CD4-positive, alpha-beta T cell treated with Interleukin-4 for 1 hour (primary cell): Measurements from ENCODE around the gene POU2AF2.
"Not testable (repeated sequence)": the region's sequence is repeated elsewhere in the genome, so short reads cannot be mapped to it uniquely, and the experiment has no call there.

Source experiments
- DNase-seq, 2 donors: peaks; one replicate each; pipeline ENCODE4 v3.0.0-alpha.2; 2020 to 2022

Gene POU2AF2, protein sequence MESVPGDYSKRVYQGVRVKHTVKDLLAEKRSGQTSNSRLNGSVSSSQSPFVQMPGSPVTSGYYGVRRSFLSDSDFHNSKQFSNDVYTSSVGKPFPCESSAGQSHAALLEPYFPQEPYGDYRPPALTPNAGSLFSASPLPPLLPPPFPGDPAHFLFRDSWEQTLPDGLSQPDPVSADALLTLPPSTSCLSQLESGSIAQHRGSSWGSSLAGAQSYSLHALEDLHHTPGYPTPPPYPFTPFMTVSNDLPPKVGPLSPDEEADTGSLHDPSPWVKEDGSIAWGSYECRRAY

DNA sequence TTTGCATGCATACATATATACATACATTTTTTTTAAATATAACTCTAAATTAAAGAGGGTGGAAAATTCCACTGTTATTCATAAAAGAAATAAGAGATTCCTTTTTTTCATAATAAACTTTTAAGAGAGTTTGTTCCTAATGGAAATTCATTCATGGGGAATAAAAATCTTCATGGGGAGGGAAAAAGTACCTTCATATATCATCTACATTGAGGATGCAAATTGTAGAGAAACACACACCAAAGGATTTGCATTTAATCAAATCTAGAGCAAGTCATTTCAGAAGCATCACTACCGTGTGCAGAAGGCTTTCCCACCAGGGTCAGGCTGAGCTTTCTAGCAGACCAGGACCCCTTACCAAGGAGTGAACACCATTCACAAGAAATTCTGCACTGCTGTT lies at the start of gene POU2AF2:
TSS of gene POU2AF2 (plus strand) at position 301 of the 400 bp plus-strand sequence. CDS start 129 bp downstream, outside the sequence.
- no peak for DNase-seq

DNA sequence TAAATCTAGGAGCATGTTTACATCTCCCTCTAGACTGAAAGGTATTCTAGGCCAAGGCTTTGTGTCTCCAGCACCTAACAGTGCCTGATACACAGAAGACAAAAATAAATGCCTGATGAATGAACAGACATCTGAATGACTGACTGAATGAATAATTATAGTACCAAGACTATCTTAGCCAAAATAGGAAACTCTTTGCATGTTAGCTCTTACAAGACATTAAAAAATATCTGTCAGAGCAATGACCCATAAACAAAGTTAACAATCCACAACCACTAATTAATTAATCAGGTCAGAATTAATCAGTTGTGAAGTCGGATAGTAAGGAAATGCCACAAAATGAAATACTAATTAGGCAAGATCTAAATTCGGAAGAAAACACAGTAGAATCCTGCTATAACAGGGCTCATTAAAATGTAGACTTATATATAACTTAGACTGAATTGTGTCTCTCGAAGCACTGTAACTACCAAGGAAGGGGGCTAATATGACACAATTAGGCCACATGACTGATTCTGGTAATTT lies 45.5 kb upstream of the POU2AF2 start:
- DNase-seq = no peak

DNA sequence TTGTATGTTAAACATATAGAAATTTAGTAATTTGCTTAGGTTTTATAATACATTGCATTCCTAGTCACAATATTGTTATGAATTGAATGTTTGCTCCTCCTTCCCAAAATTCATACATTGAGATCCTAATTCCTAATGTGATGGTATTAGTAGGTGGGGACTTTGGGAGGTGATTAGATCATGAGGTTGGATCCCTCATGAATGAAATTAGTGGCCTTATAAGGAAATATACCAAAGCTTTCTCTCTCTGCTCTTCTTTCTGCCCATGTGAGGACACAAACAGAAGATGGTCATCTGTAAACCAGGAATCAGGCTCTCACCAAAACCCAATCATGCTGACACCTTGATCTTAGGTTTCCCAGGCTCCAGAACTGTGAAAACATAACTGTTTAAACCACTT lies 41.3 kb upstream of the POU2AF2 start:
- DNase-seq = no peak

DNA sequence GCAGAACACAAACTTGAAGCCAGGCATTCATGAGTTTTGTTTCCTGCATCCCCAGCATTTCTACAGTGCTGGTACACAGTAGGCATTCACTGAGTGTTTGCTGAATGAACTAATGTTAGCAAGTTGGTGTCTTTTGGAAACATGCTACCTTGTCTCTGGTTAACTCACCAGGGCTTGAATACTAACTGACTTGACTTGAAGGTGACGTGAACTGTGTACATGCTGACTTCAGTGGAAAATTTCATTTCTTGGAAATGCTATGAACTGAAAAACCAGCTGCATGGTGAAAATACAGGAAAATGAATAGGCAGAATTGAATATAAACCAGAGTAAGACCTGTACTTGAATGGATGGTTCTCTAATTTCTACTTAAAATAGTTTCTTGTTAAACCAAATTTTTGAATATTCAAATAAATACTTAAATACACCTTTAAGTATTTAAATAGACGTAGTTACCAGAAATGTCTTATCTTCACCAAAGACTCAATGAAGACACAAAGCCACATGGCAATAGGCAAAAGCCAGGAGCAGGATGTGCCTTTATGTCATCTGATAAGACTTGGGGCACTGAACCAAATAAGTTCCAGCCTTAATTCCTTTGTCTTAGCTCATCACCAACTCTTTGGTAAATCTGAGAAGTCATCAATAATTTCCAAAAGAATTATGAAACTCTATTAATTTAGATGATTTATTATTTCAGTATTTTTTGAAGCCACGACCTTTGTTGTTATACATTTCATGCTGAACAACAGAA lies 39.7 kb upstream of the POU2AF2 start:
- no peak for DNase-seq

DNA sequence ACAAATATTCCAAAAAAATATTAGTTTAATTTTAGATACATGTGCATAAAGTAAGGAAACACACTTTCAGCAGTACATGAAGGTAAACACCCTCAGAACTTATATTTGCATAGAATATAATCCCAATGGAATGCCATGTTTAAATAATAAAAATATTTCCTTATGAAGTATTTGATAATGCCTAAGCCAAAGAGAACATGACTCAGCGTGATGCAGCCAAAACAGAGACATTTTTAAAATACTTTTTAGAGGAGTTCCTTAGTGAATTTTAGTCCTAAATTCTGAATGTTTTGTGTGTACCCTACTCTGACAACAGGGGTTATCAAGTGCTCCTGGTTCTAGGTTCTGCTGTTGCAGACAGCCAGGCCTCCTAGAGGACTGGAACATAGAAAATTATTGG lies 39.1 kb upstream of the POU2AF2 start:
- DNase-seq = no peak

DNA sequence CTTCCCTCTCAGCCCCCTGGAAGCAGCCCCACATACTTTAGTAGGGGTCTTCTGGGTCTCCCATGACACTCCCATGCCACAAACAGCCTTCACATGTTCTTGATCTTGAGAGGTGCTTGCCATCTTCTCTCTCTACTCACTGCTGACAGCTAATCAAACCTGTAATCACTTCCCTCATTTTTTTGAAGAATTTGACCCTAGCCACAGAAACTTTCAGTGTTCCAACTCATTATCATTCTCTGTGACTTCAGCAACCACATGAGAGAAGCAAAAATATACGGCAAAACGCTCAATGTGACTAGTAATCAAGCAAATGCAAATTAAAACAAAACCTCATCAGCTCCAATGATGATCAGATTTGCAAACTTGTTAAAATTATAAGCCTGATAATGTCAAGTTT lies 38.3 kb upstream of the POU2AF2 start:
- DNase-seq = no peak

DNA sequence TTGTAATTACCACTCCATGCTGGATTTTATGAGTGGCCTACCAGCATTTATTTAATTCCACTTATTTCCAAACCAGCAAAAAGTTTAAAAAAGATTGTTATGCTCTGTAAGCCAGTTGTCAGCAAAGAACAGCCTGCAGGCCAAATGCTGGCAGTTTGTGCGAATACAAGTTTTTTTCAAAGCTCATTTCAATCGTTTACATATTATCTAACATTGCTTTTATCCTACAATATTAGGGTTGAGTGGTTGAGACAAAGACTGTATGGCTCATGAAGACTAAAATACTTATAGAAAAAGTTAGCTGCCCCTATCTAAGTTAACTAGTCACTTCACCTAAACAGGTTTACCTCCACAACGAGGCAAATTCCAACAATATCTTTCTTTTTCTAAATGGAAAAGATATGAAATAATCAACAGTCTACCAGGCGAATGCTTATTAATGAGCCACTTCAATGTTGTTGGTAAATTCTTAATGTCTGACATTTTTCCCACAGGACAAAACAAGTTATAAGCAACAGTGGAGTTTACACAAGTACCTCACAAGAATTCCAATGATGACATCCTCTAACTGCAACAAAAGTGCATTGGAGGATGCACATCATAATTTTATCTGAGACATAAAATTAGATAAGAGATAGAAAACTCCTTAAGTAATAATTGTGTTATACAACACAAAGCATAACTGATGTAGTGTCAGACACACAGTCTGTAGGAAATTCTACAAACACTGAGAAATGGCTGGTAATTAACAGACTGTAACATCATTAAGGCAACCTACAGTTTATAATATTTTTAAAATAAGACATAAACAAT lies 35.8 kb upstream of the POU2AF2 start:
- DNase-seq = no peak

DNA sequence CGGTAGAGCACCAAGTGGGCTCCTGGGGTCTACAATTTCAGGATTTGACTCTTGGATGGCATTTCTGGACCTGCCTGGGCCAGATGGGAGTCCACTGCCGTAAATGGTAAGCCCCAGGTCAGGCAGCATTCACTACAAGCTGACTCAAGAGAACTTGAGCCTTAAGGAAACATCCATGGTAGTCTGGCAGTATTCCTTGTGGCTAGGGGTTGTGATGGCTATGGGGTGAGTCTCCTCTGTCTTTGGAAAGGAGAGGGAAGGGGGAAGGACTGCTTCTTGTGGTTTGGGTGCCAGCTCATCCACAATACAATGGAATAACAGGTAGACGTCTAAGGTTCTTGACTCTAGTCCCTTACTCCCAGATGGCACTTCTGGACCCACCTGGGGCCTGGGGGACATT lies 32.3 kb upstream of the POU2AF2 start:
- no peak for DNase-seq

DNA sequence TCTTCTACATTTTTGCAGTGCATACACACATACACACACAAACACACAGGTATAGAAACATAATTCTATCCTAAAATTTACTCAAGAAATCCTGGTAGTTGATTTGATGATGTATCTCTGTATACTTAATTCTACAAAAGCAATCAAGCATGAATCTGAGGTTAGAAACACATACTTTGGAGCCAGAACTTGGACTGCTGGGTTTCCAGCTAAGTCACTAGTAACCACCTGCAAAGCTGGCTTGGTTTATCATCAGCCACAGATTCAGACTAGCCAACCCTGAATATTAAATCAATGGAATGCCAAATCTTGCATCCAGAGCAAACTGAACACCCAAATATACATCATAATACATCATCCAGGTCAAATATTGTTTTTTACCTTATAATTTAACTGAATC lies 24.8 kb upstream of the POU2AF2 start:
- no peak for DNase-seq

DNA sequence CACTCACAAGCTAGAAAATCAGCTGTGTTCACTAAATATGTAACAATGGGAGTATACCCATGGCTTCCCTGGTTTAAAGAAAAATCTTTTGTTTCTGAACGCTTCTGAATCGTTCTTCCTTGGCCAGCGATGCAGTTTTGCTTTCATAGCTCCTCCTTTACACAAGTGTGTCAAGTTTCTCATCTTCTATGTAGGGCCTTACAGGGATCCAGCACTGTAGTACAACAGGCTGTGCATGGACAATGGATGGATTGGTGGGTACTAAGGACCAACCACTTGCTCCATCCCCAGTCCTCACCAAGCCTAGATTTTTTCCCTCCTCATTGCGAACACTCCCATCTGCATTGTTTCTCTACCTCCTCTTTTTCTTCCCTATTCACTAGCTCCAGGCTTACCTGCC lies 24.3 kb upstream of the POU2AF2 start:
- no peak for DNase-seq

DNA sequence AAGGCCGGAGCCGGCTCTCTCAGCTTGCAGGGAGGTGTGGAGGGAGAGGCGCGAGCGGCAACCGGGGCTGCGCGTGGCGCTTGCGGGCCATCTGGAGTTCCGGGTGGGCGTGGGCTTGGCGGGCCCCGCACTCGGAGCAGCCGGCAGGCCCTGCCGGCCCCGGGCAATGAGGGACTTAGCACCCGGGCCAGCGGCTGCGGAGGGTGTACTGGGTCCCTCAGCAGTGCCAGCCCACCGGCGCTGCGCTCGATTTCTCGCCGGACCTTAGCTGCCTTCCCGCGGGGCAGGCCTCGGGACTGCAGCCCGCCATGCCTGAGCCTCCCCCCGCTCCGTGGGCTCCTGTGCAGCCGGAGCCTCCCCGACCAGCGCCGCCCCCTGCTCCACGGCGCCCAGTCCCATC lies 23.6 kb upstream of the POU2AF2 start:
- DNase-seq = not testable (repeated sequence)

DNA sequence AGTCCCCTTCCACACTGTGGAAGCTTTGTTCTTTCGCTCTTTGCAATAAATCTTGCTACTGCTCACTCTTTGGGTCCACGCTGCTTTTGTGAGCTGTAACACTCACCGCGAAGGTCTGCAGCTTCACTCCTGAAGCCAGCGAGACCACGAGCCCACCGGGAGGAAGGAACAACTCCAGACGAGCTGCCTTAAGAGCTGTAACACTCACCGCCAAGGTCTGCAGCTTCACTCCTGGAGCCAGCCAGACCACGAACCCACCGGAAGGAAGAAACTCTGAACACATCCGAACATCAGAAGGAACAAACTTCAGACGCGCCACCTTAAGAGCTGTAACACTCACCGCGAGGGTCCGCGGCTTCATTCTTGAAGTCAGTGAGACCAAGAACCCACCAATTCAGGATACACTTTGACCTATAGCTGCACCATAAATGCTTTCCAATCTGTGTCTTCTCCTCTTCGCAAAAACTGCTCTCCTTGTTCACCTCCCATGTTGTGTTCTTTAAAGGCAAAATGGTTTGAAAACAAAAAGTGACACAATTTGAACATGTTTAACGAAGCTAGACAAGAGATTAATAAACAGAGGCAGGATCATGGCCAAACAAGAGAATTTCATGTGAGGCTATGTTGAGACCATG lies 22.6 kb upstream of the POU2AF2 start:
- peak in 1 of 2 donors; percentile 24 for DNase-seq

DNA sequence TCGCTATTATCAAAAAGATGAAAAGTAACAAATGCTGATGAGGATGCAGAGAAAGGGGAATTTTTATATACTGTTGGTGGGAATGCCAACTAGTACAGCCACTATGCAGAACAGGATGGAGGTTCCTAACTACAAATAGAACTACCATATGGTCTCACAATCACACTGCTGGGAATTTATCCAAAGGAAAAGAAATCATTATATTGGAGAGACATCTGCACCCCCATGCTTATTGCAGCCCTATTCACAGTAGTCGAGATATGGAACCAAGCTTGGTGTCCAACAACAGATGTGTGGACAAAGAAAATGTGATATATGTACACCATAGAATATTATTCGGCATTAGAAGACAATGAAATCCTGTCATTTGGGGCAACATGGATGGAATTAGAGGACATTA lies 19.6 kb upstream of the POU2AF2 start:
- no peak for DNase-seq

DNA sequence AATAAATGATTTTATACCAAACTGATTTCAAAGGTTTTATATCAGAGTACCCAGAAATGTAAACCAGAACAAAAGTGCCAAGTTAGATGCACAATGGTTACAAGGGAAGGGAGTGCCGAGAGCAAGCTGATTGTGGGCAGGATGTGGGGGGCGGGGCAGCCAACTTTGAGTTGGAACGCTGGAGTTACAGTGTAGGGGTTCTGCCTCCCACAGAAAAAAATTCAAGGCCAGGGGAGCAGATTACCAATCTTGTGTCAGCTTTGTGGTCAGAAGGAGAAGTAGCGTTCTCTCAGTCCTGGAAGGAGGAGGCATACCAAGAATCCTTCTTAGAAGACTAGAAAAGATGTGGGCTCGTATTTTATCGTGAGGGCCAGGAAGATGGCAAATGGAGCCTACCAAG lies 15.9 kb upstream of the POU2AF2 start:
- DNase-seq = peak in 1 of 2 donors; percentile 29

DNA sequence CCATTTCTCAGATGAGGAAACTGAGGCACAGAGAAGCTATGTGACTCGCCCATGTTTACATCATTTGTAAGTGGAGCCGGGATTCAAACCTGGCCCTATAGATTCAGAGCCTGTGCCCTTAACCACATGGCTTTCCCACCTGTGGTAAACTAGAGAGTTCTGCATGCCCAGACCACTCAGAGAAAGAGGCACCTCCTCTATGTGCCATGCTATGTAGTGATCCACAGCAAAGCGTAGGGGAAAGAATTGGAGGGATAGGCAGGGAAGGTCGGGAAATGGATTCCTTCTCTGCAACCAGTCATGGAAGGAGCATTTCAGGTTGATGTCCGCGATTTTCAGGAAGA lies 15.4 kb upstream of the POU2AF2 start:
- no peak for DNase-seq

DNA sequence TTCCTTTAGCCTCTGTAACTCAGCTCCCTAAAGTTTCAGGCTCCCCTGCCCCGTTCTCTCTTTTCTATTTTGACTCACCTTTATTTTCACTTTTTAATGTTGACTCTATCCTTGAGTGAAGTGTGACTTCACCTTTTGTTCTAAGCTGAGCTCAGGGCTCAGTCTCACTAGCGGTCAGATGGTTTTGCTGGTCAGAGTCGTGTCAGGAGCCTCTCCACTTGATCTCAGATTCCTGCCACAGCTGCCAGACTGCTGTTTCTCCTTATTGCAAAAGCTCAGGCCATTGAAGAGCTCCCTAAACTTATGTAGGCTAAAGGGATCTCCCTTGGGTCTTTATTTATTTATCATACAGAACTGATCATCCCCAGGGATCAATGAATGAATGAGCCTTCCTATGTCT lies 13.7 kb upstream of the POU2AF2 start:
- DNase-seq = no peak

DNA sequence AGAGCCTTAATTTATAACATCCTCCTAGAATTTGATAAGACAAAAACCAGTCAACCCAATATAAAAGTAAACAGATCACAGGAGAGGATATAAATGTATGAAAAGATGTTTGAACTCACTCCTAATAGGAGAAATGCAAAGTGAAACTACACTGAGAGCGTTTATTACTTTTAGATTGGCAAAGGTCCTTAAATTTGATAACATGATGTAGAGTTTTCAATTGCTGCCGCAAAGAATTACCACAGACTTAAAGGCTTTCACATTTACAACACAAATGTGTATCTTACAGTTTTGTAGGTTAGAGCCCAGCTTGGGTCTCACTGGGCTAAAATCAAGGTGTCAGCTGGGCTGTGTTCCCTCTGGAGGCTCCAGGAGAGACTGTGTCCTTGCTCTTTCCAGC lies 9.1 kb upstream of the POU2AF2 start:
- DNase-seq = no peak

DNA sequence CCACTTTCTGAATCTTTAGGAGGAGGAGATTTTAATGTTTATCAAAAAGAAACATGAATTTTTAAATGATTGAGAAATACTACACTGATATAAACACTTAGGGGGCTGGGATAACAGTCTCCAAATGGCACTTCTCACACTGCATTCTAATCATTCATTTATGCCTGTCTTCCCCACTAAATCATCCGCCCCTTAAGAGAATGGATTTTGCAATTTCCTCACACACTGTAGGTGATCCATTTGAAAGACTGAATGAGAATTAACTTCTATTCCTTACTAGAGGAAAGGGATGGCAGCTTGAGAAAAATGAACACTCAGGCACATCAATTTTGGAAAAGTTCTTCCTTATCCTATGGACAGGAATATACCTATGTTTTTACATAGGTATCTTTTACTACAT lies 7.6 kb upstream of the POU2AF2 start:
- DNase-seq = no peak

DNA sequence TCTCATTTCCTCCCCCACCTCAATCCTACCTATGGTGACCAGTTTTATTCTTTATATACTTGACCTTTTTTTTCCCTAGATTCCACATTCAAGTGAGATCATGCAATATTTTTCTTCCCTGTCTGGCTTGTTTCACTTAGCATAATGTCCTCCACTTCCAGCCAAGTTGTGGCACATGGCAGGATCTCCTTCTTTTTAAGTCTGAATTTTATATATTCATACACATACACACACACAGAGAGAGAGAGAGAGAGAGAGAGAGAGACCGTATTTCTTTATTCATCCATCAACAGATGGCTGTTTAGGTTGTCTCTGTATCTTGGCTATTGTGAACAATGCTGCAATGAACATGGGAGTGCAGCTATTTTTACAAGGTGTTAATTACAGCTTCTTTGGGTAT lies 1.4 kb downstream of the POU2AF2 start:
- no peak for DNase-seq

DNA sequence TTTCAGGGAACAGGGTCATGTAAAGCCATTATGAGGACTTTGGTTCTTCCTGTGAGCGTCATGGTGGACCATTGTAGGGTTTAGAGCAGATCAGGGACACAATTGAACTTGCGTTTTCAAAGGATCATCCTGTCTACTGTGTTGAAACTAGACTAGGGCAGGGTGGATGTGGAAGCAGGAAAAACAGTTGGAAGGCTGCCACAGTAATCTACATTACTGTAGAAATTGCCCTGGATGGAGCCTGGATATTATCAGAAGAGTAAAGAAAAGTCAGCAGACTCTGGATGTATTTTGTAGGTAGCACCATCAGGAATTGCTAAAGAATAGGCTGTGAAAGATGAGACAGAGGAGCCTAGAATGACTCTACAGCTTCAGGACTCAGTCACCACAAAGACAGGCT lies 5.4 kb downstream of the POU2AF2 start:
- no peak for DNase-seq

DNA sequence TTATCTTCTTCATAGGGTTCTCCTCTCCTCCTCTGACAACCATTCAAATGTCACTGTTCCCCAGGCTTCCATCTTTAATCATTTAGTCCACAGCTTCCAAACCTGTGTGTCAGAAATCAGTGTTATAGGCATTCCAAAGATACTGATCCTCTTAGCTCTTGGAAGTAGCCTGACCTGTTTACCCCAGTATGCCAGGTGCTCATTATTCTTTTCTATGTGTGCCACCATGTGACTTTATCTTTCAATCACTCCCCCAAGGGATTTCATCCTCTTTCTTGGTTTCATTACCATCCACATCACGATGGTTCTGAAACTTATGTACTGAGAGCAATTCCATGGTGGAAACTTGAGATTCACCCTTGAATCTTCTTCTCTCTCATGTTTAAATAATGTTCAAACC lies 7.6 kb downstream of the POU2AF2 start:
- no peak for DNase-seq

DNA sequence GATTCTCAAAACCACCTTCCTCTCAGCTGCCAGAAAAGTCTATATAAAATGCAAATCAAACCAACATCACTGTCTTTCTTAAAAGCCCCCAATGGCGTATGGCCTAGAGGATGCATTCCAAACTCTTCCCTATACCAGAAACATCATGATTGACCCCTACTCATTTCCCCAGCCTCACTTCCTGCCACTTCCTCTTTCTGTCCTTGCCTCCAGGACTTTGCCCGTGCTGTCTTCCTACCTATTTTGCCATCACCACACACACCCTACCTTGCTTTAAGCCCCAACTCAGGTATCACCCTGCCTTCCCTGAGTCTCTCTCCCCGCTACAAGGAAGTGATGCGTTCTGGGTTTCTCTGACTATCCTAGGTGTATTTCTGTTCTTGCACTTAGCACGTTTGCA lies 8.1 kb downstream of the POU2AF2 start:
- no peak for DNase-seq

DNA sequence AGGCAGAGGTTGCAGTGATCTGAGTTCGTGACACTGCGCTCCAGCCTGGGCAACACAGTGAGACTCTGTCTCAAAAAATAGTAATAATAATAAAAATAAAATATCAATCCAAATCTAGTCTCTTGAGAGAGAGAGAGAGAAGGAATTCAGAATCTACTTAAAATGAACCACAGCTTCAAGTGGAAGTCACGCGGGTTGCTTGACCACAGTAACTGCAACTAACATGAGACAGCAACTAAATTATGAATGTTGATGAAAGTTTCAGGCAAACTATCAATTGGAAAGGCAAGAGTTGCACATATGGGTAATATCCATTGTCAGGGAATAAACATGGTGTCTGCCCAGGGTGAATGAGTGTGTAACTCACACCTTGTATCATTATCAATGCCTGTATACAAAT lies 12.5 kb downstream of the POU2AF2 start:
- no peak for DNase-seq
